ENCODE results near the gene SGIP1. TPM values are rescaled to one million over a fixed set of nuclear protein-coding genes. Genes with fewer than 3 reads are reported as not detected.
"Not testable (repeated sequence)": the region's sequence is repeated elsewhere in the genome, so short reads cannot be mapped to it uniquely, and the experiment has no call there.

The SGIP1 gene
- polyA plus RNA-seq, 1 of the 3 experiments (the other 2 are of a cell fraction) = 15.5 TPM

- Histone ChIP-seq H3K27me3 (ENCODE audit: insufficient read depth) (no peaks in the 10 kb centered on the region), H3K4me3 (ENCODE audit: low read depth in 2 of 2, low read length in 1 of 2) (no peak overlapping the region), H3K9me3 (no peaks in the 10 kb centered on the region), H3K9me2 (no peaks in the 10 kb centered on the region), H3K27ac (ENCODE audit: low read depth in 2 of 2, low read length in 1 of 2) (no peak overlapping the region), H3K9ac (no peak overlapping the region), H3K79me2 (ENCODE audit: insufficient read depth) (no peaks in the 10 kb centered on the region), H3F3A (replicated peaks; ENCODE audit: insufficient read depth) (no peaks in the 10 kb centered on the region), H3K4me1 (ENCODE audit: control insufficient read depth in 1 of 2, insufficient read depth in 2 of 2, low read depth in 1 of 2, low read length in 1 of 2) (no peaks in the 10 kb centered on the region), H3K36me3 (replicated peaks in 1 of 2; ENCODE audit: control insufficient read depth in 1 of 2, insufficient read depth in 2 of 2, low read length in 1 of 2) (no peaks in the 10 kb centered on the region), H3K4me2 (no peak overlapping the region), H4K20me1 (ENCODE audit: insufficient read depth) (no peaks in the 10 kb centered on the region), H2AFZ (ENCODE audit: low read depth) (no peak overlapping the region)
- WGBS (ENCODE audit: low lambda C conversion rate) = 68% methylated on average over 5 of the region's 5 CpGs
- TF ChIP-seq USF2 (IDR thresholded peaks at IDR 0.05; ENCODE audit: borderline replicate concordance, low read depth, low read length) (no peak), FOXJ3 (CRISPR knock-in tag; IDR thresholded peaks at IDR 0.05) (no peak)
- no peak for DNase-seq
- ChIA-PET POLR2A (no interaction called here), CTCF (no interaction called here)
Observed at GRCh38 chr1:66791621-66792610, 258.0 kb downstream of the SGIP1 start.

GRCh38 chr1:66795839-66796238, 261.9 kb downstream of the SGIP1 start:
- H3K9ac ChIP-seq; POLR2A ChIA-PET; CTCF ChIA-PET; H3K4me2 ChIP-seq; H3K9me2 ChIP-seq; H3F3A ChIP-seq (replicated peaks; ENCODE audit: insufficient read depth); H3K9me3 ChIP-seq; H3K36me3 ChIP-seq (replicated peaks in 1 of 2; ENCODE audit: control insufficient read depth in 1 of 2, insufficient read depth in 2 of 2, low read length in 1 of 2); H2AFZ ChIP-seq (ENCODE audit: low read depth); H3K79me2 ChIP-seq (ENCODE audit: insufficient read depth); H4K20me1 ChIP-seq (ENCODE audit: insufficient read depth); H3K27me3 ChIP-seq (ENCODE audit: insufficient read depth); H3K27ac ChIP-seq (ENCODE audit: low read depth in 2 of 2, low read length in 1 of 2); H3K4me3 ChIP-seq (ENCODE audit: low read depth in 2 of 2, low read length in 1 of 2); DNase-seq; H3K4me1 ChIP-seq (ENCODE audit: control insufficient read depth in 1 of 2, insufficient read depth in 2 of 2, low read depth in 1 of 2, low read length in 1 of 2): not testable (repeated sequence)
- WGBS (ENCODE audit: low lambda C conversion rate) = 75% methylated on average over 2 of the region's 2 CpGs

Small RNA genes lying within 50 kb of the gene (small RNA-seq; reads per million reads assigned to genes)
- gene MIR3117 = 10.9 to 290 (median 171) reads per million in 7 experiments

Other genes with a start within 250 kb of the SGIP1 start
- not detected in 2 replicates for gene DYNLT5, start 218.3 kb downstream of the SGIP1 start, polyA plus RNA-seq (2012; rRNA removed)

Measured in SK-N-SH (cell line).